ENCODE measurements around the gene NEB. TPM values are rescaled to one million over a fixed set of nuclear protein-coding genes. Genes with fewer than 3 reads are reported as not detected.

Gene NEB
- polyA plus RNA-seq, 1 experiment = 0.14 TPM

DNA sequence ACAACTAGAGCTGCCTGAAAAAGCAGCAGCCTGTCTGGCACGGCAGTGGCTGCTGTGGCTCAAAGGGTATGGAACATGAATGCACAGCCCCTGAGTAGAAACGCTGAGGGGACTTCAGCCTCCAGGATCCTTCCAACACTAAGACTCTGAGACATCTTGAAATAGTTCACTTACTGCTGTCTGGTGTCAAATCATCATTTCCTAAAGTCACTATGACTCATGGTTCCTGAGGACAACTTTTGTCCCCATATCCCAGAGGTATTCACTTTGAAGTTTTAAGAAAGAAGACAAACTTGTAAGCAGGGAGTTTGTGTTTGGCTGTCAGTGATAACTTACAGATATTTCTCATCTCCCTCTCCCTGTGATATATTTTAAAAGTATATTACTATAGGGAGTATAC, 33.3 kb upstream of the NEB start:
- ChIA-PET CTCF (no interaction called here), POLR2A (no interaction called here)
- TF ChIP-seq CTCF (IDR thresholded peaks at IDR 0.05; ENCODE audit: low read depth, low read length) = no peak
- Histone ChIP-seq H3K27me3 (ENCODE audit: control insufficient read depth, insufficient read depth, low read length) (no peaks in the 10 kb centered on the region), H3K4me3 (ENCODE audit: low read depth, low read length) (no peak overlapping the region), H3K9me3 (ENCODE audit: control insufficient read depth, insufficient read depth, low read length) (no peaks in the 10 kb centered on the region), H3K27ac (ENCODE audit: low read depth, low read length) (no peak overlapping the region)
- DNase-seq (ENCODE audit: low read depth, low spot score) = no peak

- ChIA-PET CTCF (interaction anchor here (0.6 to 1.1 kb wide), 2 partner anchors 19 to 258 kb away, joined by 3 read pairs; no protein-coding TSS in a partner anchor), POLR2A (no interaction called here)
- TF ChIP-seq CTCF (IDR thresholded peaks at IDR 0.05; ENCODE audit: low read depth, low read length) = no peak
- no peaks in the 10 kb centered on the region for H3K27me3 ChIP-seq (ENCODE audit: control insufficient read depth, insufficient read depth, low read length)
- H3K9me3 ChIP-seq (ENCODE audit: control insufficient read depth, insufficient read depth, low read length) = no peaks in the 10 kb centered on the region
- no peak overlapping the region for H3K4me3 ChIP-seq (ENCODE audit: low read depth, low read length)
- no peak overlapping the region for H3K27ac ChIP-seq (ENCODE audit: low read depth, low read length)
- DNase-seq (ENCODE audit: low read depth, low spot score) = no peak
Observed at GRCh38 chr2:151766437-151767153, 32.3 kb upstream of the NEB start.

- CTCF ChIA-PET = interaction anchor here (0.5 to 1.1 kb wide), 2 partner anchors 259 to 546 kb away, joined by 3 to 4 read pairs; no protein-coding TSS in a partner anchor
- H3K9me3 ChIP-seq (ENCODE audit: control insufficient read depth, insufficient read depth, low read length) = no peaks in the 10 kb centered on the region
- POLR2A ChIA-PET = no interaction called here
- no peaks in the 10 kb centered on the region for H3K27me3 ChIP-seq (ENCODE audit: control insufficient read depth, insufficient read depth, low read length)
- H3K27ac ChIP-seq (ENCODE audit: low read depth, low read length) = no peak overlapping the region
- no peak for TF ChIP-seq CTCF (IDR thresholded peaks at IDR 0.05; ENCODE audit: low read depth, low read length)
- no peak for DNase-seq (ENCODE audit: low read depth, low spot score)
- H3K4me3 ChIP-seq (ENCODE audit: low read depth, low read length) = no peak overlapping the region
Observed at GRCh38 chr2:151765760-151766410, 31.6 kb upstream of the NEB start.

GRCh38 chr2:151762694-151763093, 28.4 kb upstream of the NEB start:
- CTCF ChIA-PET = interaction anchor here (0.7 kb wide), 1 partner anchor 1509 kb away, joined by 3 read pairs; no protein-coding TSS in a partner anchor

More at GRCh38 chr2:151762694-151763093, 28.4 kb upstream of the NEB start:
- DNase-seq (ENCODE audit: low read depth, low spot score) = no peak
- Histone ChIP-seq H3K9me3 (ENCODE audit: control insufficient read depth, insufficient read depth, low read length) (no peaks in the 10 kb centered on the region), H3K27ac (ENCODE audit: low read depth, low read length) (no peak overlapping the region), H3K27me3 (ENCODE audit: control insufficient read depth, insufficient read depth, low read length) (no peaks in the 10 kb centered on the region), H3K4me3 (ENCODE audit: low read depth, low read length) (no peak overlapping the region)
- no peak for TF ChIP-seq CTCF (IDR thresholded peaks at IDR 0.05; ENCODE audit: low read depth, low read length)
- POLR2A ChIA-PET = no interaction called here

Measured in AG04450 (cell line).